Keratinocyte (primary cell): ENCODE results near the gene CACNG7.

Experiments
- CTCF ChIP-seq, 3 experiments: IDR thresholded peaks in 1 of 3; conservative IDR thresholded peaks in 1 of 3; optimal IDR thresholded peaks in 1 of 3; 2 replicates in 2 of 3; 3 replicates in 1 of 3; pipeline versions ENCODE3 to v1.5.1; 2011; ENCODE audit warnings: low read length in 3 of 3, mild to moderate bottlenecking in 3 of 3, moderate library complexity in 2 of 3, control low read depth in 1 of 3, inconsistent platforms in 1 of 3; ENCODE audit not compliant: insufficient read depth in 2 of 3; ENCODE audit errors: extremely low read depth in 1 of 3
- EZH2 ChIP-seq: IDR thresholded peaks from one replicate; pipeline ENCODE4 v1.6.1; 2012; ENCODE audit warnings: inconsistent platforms, mild to moderate bottlenecking, low read length, moderate library complexity

- TF ChIP-seq CTCF (optimal IDR thresholded peaks at IDR 0.05 in 1 of 3, IDR thresholded peaks at IDR 0.05 in 1 of 3, conservative IDR thresholded peaks at IDR 0.05 in 1 of 3; ENCODE audit: extremely low read depth in 1 of 3, insufficient read depth in 2 of 3, low read length in 3 of 3): no peak
- no peak for TF ChIP-seq EZH2
These were observed 82.4 kb downstream of the CACNG7 start, which contains the start of gene CACNG6 for GRCh38 chr19:53991224-53992113.
